ENCODE data around the gene ZNF350.

Gene ZNF350

GRCh38 chr19:51938936-51939335 lies 47.7 kb downstream of the ZNF350 start:
- H3K4me3 ChIP-seq (ENCODE audit: low read depth, low read length) = no peak overlapping the region
- TF ChIP-seq CTCF (IDR thresholded peaks at IDR 0.05; ENCODE audit: borderline replicate concordance, insufficient read depth, low read depth, low read length) = no peak

- no peak overlapping the region for H3K4me3 ChIP-seq (ENCODE audit: low read depth, low read length)
- no peak for TF ChIP-seq CTCF (IDR thresholded peaks at IDR 0.05; ENCODE audit: borderline replicate concordance, insufficient read depth, low read depth, low read length)
These were observed 54.7 kb downstream of the ZNF350 start for GRCh38 chr19:51931921-51932320.

GRCh38 chr19:51927859-51928258 lies 58.8 kb downstream of the ZNF350 start:
- peak overlapping the region; percentile 79 for H3K4me3 ChIP-seq (ENCODE audit: low read depth, low read length)
- no peak for TF ChIP-seq CTCF (IDR thresholded peaks at IDR 0.05; ENCODE audit: borderline replicate concordance, insufficient read depth, low read depth, low read length)

GRCh38 chr19:51926784-51927741 lies 59.6 kb downstream of the ZNF350 start, which contains the start of gene ZNF613:
Gene ZNF613 (plus strand): TSS chr19:51927472. CDS start chr19:51936221, 8,749 bp downstream.
- H3K4me3 ChIP-seq (ENCODE audit: low read depth, low read length) = peak within 1 kb of the TSS; percentile 79
- TF ChIP-seq CTCF (IDR thresholded peaks at IDR 0.05; ENCODE audit: borderline replicate concordance, insufficient read depth, low read depth, low read length) = 0 out of 2 replicates have a peak, but pooled peaks have one; percentile 16

GRCh38 chr19:51926426-51926783 lies 60.2 kb downstream of the ZNF350 start:
- no peak overlapping the region for H3K4me3 ChIP-seq (ENCODE audit: low read depth, low read length)
- TF ChIP-seq CTCF (IDR thresholded peaks at IDR 0.05; ENCODE audit: borderline replicate concordance, insufficient read depth, low read depth, low read length) = no peak

GRCh38 chr19:51921949-51922348 lies 64.7 kb downstream of the ZNF350 start:
- no peak overlapping the region for H3K4me3 ChIP-seq (ENCODE audit: low read depth, low read length)
- no peak for TF ChIP-seq CTCF (IDR thresholded peaks at IDR 0.05; ENCODE audit: borderline replicate concordance, insufficient read depth, low read depth, low read length)

- H3K4me3 ChIP-seq (ENCODE audit: low read depth, low read length) = no peak overlapping the region
- TF ChIP-seq CTCF (IDR thresholded peaks at IDR 0.05; ENCODE audit: borderline replicate concordance, insufficient read depth, low read depth, low read length) = no peak
These were observed 67.0 kb downstream of the ZNF350 start for GRCh38 chr19:51919606-51920005.
